COR-L47 (cell line): Measurements from ENCODE around the gene SPECC1L.

Experiments used
- DNase-seq: peaks from one replicate; lab custom pipeline; 2025; lab: John Stamatoyannopoulos, UW

Gene SPECC1L

GRCh38 chr22:24322522-24322921, 51.9 kb downstream of the SPECC1L start:
- no peak for DNase-seq

GRCh38 chr22:24323233-24323632, 52.6 kb downstream of the SPECC1L start:
- no peak for DNase-seq

GRCh38 chr22:24323695-24324094, 53.1 kb downstream of the SPECC1L start:
- no peak for DNase-seq

GRCh38 chr22:24324137-24324536, 53.5 kb downstream of the SPECC1L start:
- DNase-seq: no peak

GRCh38 chr22:24325105-24325757, 54.6 kb downstream of the SPECC1L start:
- peak; percentile 45 for DNase-seq

- no peak for DNase-seq
Measured at GRCh38 chr22:24326266-24326665, 55.6 kb downstream of the SPECC1L start.

GRCh38 chr22:24327832-24328231, 57.2 kb downstream of the SPECC1L start:
- DNase-seq: no peak

GRCh38 chr22:24329453-24329852, 58.8 kb downstream of the SPECC1L start:
- DNase-seq: no peak

- no peak for DNase-seq
Measured at GRCh38 chr22:24330636-24331035, 60.0 kb downstream of the SPECC1L start.

- DNase-seq: no peak
Measured at GRCh38 chr22:24331468-24332440, 61.1 kb downstream of the SPECC1L start.

- no peak for DNase-seq
Measured at GRCh38 chr22:24333301-24333700, 62.7 kb downstream of the SPECC1L start.

GRCh38 chr22:24335496-24335895, 64.9 kb downstream of the SPECC1L start:
- DNase-seq: no peak

GRCh38 chr22:24337894-24338645, 67.4 kb downstream of the SPECC1L start:
- DNase-seq: no peak

GRCh38 chr22:24338726-24339451, 68.3 kb downstream of the SPECC1L start:
- no peak for DNase-seq

GRCh38 chr22:24339452-24339747, 68.8 kb downstream of the SPECC1L start:
- DNase-seq: no peak

- DNase-seq: no peak
Measured at GRCh38 chr22:24341627-24342026, 71.0 kb downstream of the SPECC1L start.

- DNase-seq: no peak
Measured at GRCh38 chr22:24350627-24351026, 80.0 kb downstream of the SPECC1L start.

GRCh38 chr22:24353121-24353520, 82.5 kb downstream of the SPECC1L start:
- DNase-seq: no peak

- DNase-seq: no peak
Measured at GRCh38 chr22:24355574-24355973, 84.9 kb downstream of the SPECC1L start.

- no peak for DNase-seq
Measured at GRCh38 chr22:24357547-24357946, 86.9 kb downstream of the SPECC1L start.

- DNase-seq: no peak
Measured at GRCh38 chr22:24358105-24358836, 87.6 kb downstream of the SPECC1L start.
